Panc1 (cell line): ENCODE data around the gene SLC25A17.

Experiments used
- POLR2AphosphoS5 ChIP-seq: IDR thresholded peaks from 2 replicates; pipeline ENCODE4 v1.6.1; 2012; ENCODE audit warnings: mild to moderate bottlenecking, low read depth, low read length, moderate library complexity
- TF ChIP-seq, protein P1 (sequence below): fragments of 450-650 bp; IDR thresholded peaks from 2 replicates; pipeline ENCODE4 v1.5.1; 2017; ENCODE audit warnings: mild to moderate bottlenecking
- TF ChIP-seq, protein P2 (sequence below), 2 experiments: IDR thresholded peaks; 2 replicates each; pipeline ENCODE4 v1.6.1; 2011 to 2012; ENCODE audit warnings: low read depth in 2 of 2, control low read depth in 1 of 2, low read length in 1 of 2, mild to moderate bottlenecking in 1 of 2, moderate library complexity in 1 of 2; ENCODE audit not compliant: insufficient read depth in 1 of 2

DNA sequence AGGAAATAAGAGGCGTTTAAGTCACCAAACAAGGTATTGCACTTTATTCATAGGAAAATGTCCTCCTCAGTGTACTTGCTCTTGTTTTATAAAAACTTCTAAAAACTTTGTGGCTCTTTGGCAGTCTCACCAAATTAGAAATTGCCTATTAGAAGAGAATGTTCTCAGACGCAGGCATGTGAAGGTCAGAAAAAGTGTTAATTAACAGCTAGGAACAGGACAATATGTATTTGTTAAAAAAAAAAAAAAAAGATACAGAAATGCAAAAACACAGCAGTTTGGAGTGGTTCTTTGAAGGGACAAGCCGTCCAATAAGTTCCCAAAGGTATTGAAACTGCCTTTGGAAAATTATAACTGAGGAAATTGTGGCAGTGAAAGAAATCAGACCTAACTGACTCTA lies 67.9 kb downstream of the SLC25A17 start:
- TF ChIP-seq, protein P1, sequence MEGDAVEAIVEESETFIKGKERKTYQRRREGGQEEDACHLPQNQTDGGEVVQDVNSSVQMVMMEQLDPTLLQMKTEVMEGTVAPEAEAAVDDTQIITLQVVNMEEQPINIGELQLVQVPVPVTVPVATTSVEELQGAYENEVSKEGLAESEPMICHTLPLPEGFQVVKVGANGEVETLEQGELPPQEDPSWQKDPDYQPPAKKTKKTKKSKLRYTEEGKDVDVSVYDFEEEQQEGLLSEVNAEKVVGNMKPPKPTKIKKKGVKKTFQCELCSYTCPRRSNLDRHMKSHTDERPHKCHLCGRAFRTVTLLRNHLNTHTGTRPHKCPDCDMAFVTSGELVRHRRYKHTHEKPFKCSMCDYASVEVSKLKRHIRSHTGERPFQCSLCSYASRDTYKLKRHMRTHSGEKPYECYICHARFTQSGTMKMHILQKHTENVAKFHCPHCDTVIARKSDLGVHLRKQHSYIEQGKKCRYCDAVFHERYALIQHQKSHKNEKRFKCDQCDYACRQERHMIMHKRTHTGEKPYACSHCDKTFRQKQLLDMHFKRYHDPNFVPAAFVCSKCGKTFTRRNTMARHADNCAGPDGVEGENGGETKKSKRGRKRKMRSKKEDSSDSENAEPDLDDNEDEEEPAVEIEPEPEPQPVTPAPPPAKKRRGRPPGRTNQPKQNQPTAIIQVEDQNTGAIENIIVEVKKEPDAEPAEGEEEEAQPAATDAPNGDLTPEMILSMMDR, result no peak
- no peak for TF ChIP-seq POLR2AphosphoS5
- TF ChIP-seq, protein P2, sequence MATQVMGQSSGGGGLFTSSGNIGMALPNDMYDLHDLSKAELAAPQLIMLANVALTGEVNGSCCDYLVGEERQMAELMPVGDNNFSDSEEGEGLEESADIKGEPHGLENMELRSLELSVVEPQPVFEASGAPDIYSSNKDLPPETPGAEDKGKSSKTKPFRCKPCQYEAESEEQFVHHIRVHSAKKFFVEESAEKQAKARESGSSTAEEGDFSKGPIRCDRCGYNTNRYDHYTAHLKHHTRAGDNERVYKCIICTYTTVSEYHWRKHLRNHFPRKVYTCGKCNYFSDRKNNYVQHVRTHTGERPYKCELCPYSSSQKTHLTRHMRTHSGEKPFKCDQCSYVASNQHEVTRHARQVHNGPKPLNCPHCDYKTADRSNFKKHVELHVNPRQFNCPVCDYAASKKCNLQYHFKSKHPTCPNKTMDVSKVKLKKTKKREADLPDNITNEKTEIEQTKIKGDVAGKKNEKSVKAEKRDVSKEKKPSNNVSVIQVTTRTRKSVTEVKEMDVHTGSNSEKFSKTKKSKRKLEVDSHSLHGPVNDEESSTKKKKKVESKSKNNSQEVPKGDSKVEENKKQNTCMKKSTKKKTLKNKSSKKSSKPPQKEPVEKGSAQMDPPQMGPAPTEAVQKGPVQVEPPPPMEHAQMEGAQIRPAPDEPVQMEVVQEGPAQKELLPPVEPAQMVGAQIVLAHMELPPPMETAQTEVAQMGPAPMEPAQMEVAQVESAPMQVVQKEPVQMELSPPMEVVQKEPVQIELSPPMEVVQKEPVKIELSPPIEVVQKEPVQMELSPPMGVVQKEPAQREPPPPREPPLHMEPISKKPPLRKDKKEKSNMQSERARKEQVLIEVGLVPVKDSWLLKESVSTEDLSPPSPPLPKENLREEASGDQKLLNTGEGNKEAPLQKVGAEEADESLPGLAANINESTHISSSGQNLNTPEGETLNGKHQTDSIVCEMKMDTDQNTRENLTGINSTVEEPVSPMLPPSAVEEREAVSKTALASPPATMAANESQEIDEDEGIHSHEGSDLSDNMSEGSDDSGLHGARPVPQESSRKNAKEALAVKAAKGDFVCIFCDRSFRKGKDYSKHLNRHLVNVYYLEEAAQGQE (IDR thresholded peaks at IDR 0.05; ENCODE audit: insufficient read depth in 1 of 2, low read depth in 2 of 2, low read length in 1 of 2), result no peak
